ENCODE data around the gene CKS2.
"Not testable (repeated sequence)": the region's sequence is repeated elsewhere in the genome, so short reads cannot be mapped to it uniquely, and the experiment has no call there.

The CKS2 gene

DNA sequence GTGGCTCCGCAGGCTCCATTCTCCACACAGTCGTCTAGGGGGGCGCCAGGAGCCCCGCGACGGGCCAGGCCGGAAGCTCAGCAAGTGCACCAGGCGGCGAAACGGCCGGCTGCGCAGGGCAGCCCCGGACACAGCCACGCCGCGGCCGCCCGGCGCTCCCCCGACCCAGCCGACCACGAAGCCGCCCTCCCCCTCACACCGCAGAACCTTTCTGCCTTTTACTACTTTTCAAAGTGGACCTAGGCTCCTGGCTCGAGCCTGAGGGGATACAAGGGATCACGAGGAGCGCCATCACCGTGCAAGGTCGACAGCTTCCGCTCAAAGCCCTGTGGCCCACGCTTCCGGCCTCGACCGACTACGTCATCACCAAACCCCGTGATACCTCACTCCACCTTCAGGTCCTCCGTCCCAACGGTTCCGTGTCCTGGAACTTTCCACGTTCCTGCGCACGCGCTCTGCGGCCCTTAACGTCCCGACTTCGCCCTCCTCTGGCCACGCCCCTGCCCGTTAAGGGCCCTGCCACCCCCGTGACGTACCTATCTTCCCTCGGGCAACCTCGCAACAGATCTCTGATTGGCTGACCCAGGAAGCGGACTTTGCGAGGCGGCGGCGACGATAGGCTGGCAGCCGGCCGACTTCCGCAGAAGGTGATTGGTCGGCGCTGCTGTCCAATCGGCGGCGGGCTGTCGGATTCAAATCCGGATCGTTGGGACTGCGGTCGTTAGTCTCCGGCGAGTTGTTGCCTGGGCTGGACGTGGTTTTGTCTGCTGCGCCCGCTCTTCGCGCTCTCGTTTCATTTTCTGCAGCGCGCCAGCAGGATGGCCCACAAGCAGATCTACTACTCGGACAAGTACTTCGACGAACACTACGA is at the start of gene CKS2:
Gene CKS2 (plus strand): TSS at position 721 of the 871 bp plus-strand sequence. CDS start 98 bp downstream, at position 819.
- Mint-ChIP-seq H3K4me1 (peaks cover 53% of the 10 kb centered on the region), H3K9me3 (no peaks in the 10 kb centered on the region), H3K27ac (peak within 1 kb of the TSS; percentile 100), H3K27me3 (ENCODE audit: low read depth, poor library complexity) (no peaks in the 10 kb centered on the region), H3K4me3 (peak within 1 kb of the TSS; percentile 95), H3K36me3 (ENCODE audit: low read depth) (peaks cover 22% of the 10 kb centered on the region)
- TF ChIP-seq, protein P1, sequence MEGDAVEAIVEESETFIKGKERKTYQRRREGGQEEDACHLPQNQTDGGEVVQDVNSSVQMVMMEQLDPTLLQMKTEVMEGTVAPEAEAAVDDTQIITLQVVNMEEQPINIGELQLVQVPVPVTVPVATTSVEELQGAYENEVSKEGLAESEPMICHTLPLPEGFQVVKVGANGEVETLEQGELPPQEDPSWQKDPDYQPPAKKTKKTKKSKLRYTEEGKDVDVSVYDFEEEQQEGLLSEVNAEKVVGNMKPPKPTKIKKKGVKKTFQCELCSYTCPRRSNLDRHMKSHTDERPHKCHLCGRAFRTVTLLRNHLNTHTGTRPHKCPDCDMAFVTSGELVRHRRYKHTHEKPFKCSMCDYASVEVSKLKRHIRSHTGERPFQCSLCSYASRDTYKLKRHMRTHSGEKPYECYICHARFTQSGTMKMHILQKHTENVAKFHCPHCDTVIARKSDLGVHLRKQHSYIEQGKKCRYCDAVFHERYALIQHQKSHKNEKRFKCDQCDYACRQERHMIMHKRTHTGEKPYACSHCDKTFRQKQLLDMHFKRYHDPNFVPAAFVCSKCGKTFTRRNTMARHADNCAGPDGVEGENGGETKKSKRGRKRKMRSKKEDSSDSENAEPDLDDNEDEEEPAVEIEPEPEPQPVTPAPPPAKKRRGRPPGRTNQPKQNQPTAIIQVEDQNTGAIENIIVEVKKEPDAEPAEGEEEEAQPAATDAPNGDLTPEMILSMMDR (IDR thresholded peaks at IDR 0.05) = no peak
- peak; percentile 100 for DNase-seq

DNA sequence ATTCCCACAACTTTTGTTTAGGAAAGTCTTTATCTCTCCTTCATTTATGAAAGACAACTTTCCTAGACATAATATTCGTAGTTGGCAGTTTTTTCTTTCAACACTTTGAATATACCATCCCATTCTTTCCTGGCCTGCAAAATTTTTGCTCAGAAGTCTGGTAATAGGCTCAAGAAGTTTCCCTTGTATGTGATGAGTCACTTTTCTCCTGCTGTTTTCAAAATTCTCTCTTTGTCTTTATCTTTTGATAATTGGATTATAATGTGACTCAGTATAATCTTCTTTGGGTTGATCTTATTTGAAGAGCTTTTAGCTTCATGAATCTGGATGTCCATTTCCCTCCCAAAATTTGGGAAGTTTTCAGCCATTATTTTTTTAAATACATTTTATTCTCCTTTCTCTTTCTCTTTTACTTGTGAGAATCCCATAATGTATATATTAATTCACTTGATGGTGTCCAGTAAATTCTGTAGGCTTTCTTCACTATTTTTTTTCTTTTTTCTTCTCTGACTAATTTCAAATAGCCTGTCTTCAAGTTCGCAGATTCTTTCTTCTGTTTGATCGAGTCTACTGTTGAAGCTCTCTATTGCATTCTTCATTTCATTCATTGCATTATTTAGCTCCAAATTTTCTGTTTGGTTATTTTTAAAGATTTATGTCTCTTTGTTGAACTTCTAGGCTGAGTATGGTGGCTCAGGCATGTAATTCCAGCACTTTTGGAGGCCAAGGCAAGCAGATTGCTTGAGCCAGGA is 37.3 kb upstream of the CKS2 start:
- TF ChIP-seq, protein P1 (IDR thresholded peaks at IDR 0.05) = no peak
- H3K27ac Mint-ChIP-seq = no peak overlapping the region
- H3K4me1 Mint-ChIP-seq = no peaks in the 10 kb centered on the region
- H3K9me3 Mint-ChIP-seq = peaks cover 62% of the 10 kb centered on the region
- peaks cover 36% of the 10 kb centered on the region for H3K36me3 Mint-ChIP-seq (ENCODE audit: low read depth)
- H3K27me3 Mint-ChIP-seq (ENCODE audit: low read depth, poor library complexity) = no peaks in the 10 kb centered on the region
- H3K4me3 Mint-ChIP-seq = no peak overlapping the region
- no peak for DNase-seq

DNA sequence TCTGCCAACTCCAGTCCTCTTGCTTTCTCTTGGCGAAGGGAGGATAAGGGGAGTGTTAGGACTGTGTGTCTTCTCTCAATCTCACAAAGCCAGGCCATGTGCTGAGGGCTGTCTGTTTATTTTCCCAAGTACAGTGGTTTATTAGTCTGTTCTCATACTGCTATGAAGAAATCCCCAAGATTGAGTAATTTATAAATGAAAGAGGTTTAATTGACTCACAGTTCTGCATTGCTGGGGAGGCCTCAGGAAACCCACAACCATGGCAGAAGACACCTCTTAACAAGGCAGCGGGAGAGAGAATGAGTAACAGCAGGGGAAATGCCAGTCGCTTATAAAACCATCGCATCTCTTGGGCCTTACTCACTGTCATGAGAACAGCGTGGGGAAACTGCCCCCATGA is 36.2 kb upstream of the CKS2 start:
- Mint-ChIP-seq H3K27me3 (ENCODE audit: low read depth, poor library complexity) (no peaks in the 10 kb centered on the region), H3K9me3 (peaks cover 62% of the 10 kb centered on the region), H3K36me3 (ENCODE audit: low read depth) (peaks cover 36% of the 10 kb centered on the region), H3K4me1 (no peaks in the 10 kb centered on the region), H3K27ac (no peak overlapping the region), H3K4me3 (no peak overlapping the region)
- TF ChIP-seq, protein P1 (IDR thresholded peaks at IDR 0.05) = no peak
- DNase-seq = no peak

DNA sequence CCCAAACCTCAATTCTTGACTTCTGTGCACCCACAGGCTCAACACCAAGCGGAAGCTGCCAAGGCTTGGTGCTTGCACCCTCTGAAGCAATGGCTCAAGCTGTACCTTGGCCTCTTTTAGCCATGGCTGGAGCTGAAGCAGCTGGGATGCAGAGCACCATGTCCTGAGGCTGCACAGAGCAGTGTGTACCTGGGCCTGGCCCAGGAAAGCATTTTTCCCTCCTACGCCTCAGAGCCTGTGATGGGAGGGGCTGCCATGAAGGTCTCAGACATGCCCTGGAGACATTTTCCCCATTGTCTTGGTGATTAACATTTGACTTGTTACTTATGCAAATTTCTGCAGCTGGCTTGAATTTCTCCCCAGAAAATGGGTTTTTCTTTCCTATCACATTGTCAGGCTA is 35.0 kb upstream of the CKS2 start:
- not testable (repeated sequence) for DNase-seq; H3K4me1 Mint-ChIP-seq; H3K4me3 Mint-ChIP-seq; H3K27me3 Mint-ChIP-seq (ENCODE audit: low read depth, poor library complexity); H3K27ac Mint-ChIP-seq
- Mint-ChIP-seq H3K36me3 (ENCODE audit: low read depth) (peaks cover 37% of the 10 kb centered on the region), H3K9me3 (peaks cover 59% of the 10 kb centered on the region)

DNA sequence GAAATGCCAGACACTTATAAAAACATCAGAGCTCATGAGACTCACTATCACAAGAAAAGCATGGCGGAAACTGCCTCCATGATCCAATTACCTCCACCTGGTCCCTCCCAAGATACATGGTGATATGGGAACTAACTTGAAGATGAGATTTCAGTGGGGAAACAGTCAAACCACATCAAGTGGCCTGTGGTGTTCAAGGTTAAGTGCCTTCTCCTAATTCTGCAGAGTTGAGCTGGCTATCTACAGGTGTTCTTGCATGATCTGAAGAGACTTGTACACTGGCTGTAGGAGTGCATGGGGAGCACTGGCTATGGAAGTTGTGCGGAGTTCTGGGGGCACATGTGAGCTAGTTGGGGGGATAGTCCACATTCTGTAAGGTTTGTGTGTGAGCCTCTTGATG is 34.0 kb upstream of the CKS2 start:
- TF ChIP-seq, protein P1 (IDR thresholded peaks at IDR 0.05) = no peak
- H3K4me3 Mint-ChIP-seq = no peak overlapping the region
- H3K36me3 Mint-ChIP-seq (ENCODE audit: low read depth) = peaks cover 39% of the 10 kb centered on the region
- peaks cover 51% of the 10 kb centered on the region for H3K9me3 Mint-ChIP-seq
- no peaks in the 10 kb centered on the region for H3K27me3 Mint-ChIP-seq (ENCODE audit: low read depth, poor library complexity)
- no peaks in the 10 kb centered on the region for H3K4me1 Mint-ChIP-seq
- H3K27ac Mint-ChIP-seq = no peak overlapping the region
- no peak for DNase-seq

DNA sequence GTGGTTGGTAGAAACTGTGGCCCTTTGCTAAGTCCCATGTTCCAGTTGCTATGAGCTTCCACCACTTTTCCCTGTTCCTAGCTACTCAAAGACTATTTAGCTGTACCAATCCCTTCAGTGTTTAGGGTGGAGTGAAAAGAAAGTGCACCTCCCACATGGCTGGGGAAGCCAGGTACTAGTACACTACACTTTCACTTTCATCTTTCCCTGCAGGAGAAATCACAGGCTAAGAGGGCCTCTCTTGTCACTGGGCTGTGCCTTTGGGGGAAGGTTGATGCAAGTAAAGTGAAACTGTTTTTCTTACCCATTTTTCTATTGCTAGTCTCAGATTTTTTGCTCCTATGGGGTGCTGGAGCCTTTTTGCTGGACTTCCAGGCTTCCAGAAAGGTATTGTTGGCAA is 33.5 kb upstream of the CKS2 start:
- H3K4me3 Mint-ChIP-seq = no peak overlapping the region
- no peaks in the 10 kb centered on the region for H3K4me1 Mint-ChIP-seq
- H3K36me3 Mint-ChIP-seq (ENCODE audit: low read depth) = peaks cover 39% of the 10 kb centered on the region
- TF ChIP-seq, protein P1 (IDR thresholded peaks at IDR 0.05) = no peak
- no peaks in the 10 kb centered on the region for H3K27me3 Mint-ChIP-seq (ENCODE audit: low read depth, poor library complexity)
- no peak for DNase-seq
- no peak overlapping the region for H3K27ac Mint-ChIP-seq
- H3K9me3 Mint-ChIP-seq = peaks cover 47% of the 10 kb centered on the region
